Measurements from ENCODE around the gene RTN4.

- TF ChIP-seq POLR2A (IDR thresholded peaks at IDR 0.05) (no peak), CTCF (IDR thresholded peaks at IDR 0.05) (no peak)
Observed at GRCh38 chr2:54986264-54986663, 64.0 kb downstream of the RTN4 start.

All from body of pancreas (tissue), 4 donors.